Activated CD4-positive, alpha-beta T cell treated with anti-CD3 and anti-CD28 coated beads, Interleukin-2, amount 50 U/mL, for 4 hours (primary cell): Measurements from ENCODE around the gene SFTA2.
A peak's percentile ranks its signal among the peaks of the same experiment; 100 is the strongest.
"Not testable (repeated sequence)": the region's sequence is repeated elsewhere in the genome, so short reads cannot be mapped to it uniquely, and the experiment has no call there.

Source experiments
- DNase-seq, 2 experiments: peaks; one replicate each; pipeline ENCODE4 v3.0.0-alpha.2; 2020

The SFTA2 gene

DNA sequence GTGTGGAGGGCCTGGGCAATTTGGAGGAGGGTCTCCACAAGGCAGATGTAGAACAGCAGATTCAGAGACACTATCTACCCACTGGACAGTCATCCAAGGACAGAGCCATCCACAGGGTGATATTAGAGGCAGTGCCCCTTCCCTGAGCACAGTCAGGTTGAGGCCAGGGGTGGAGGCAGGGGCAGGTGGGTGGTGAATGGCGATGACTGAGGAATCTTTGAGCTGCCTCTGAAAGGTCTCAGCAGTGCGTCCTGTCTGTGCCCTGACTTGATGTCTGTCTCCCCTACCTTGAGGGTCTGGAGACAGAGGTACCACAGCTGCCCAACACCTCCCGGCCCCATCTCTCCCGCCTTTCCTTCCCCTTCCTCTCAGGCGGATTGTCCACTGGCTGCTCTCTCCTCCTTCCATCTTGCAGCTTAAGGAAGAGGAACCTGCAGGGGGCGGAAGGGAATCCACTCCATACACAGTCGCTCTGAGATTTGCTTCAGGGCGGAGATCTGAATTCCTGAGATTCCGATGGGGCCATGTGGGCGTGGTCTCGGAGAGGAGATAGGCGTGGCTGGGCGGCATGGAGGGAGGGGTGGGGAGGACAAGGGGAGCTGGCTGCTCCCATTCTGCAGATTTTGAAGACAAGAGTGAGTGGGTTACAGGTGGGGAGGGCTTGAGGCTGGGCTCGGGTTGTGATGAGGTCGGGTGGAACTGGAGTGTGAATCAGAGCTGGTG, 10.5 kb upstream of the SFTA2 start:
- no peak for DNase-seq

DNA sequence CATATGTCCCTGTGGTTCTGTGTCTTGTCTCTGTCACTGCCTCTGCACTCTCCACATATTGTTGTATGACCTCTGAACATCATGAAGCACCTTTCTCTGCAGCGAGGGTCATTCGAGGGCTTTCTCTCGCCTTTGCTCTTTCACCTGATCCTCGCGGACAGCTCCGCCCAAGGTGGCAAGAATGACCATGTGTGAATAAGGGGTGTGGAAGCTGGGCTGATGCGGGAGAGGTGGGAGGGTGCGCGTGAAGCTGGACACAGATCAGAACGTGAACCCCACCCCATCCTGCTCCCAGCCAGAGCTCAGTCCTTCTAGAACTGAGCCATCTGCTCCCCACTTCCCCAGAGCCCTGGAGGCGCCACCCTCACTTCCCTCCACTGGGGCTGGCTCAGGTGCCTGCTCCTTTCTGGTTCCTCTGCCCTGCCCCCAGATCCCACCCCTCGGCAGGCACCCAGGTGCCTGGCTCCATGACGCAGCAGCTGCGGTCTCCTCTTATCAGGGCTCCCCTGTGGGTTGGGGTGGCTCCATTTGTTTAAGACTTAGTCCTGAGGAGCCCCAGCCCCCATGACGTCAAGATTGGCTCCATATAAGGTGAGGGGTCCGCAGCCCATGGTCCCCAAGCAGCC, 8.5 kb upstream of the SFTA2 start, which contains the start of gene MUCL3:
MUCL3 (plus strand) TSS at position 613 of the 626 bp plus-strand sequence. CDS start 27 bp downstream, outside the sequence.
- no peak for DNase-seq

DNA sequence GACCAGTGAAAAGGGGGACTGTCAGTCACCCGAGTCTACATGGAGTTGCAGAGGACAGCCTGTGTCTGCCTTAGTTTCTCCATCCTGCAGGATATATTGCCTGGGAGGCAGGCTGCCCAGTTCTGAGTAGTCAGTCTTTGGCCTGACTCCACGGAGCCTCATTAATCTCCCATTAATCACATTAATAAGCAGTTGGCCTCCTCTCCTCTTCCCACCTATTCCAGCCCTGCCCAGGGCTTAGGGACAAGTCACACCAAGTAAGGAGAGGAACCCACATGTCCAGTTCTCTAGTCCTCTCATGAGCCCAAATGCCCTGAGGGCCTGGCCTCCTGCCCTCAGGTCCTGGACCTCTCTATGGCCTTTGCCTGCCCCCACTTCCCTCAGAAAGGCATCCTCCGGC, 7.5 kb upstream of the SFTA2 start:
- no peak for DNase-seq

DNA sequence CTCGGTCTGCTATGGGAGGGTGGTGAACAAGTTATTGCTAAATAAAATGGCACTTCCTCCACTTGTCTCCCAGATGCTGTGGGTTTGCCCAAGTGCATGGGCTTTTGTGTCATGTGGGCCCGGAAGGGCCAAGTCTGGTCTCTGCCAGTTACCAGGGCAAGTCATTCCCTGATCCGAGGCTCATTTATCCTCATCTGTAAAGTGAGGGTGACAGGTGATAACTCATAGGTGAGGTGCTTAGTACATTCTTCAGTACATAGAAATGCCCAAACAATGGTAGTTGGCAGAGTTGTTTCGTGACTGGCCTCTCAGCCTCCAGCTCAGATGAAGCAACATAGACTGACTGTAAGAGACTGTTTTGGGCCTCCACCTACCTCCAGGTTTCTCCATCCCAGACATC, 6.8 kb upstream of the SFTA2 start:
- no peak for DNase-seq

DNA sequence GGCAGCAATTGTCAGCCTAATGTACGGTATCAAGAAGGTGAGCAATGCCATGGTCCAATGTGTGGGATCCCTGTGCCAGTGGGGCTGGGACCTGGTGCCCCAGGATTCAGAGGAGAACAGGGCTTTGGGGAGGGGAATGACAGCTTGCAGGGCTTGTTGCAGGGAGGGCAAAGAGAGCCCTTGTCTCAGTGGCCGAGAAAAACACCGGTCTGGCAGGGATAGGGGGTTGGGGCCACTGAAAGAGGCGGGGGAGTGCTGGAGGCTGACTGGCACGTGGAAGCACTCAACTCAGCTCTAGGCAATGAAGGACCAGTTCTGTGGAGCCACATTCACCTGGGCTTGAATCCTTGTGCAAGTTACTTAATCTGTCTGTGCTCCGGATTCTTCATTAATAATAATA, 5.3 kb upstream of the SFTA2 start:
- no peak for DNase-seq

DNA sequence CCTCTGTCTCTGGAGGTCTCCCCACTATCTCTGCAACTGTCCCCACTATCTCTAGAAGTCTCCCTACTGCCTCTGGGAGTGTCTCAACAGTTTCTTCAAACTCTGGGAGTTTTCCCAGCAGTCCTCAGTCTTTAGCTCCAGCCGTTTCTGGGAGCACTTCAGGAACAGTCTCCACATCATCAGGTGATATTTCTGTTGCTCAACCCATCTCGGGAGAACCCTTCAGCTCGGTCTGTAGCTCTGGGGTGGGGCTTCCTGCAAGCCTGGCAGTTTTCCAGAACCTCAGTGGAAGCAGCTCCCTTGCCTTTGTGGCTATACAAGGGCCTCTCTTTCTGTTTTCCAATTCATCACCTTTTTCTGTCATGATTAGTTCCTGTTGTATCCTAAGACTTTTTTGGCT, 3.0 kb upstream of the SFTA2 start:
- no peak for DNase-seq

DNA sequence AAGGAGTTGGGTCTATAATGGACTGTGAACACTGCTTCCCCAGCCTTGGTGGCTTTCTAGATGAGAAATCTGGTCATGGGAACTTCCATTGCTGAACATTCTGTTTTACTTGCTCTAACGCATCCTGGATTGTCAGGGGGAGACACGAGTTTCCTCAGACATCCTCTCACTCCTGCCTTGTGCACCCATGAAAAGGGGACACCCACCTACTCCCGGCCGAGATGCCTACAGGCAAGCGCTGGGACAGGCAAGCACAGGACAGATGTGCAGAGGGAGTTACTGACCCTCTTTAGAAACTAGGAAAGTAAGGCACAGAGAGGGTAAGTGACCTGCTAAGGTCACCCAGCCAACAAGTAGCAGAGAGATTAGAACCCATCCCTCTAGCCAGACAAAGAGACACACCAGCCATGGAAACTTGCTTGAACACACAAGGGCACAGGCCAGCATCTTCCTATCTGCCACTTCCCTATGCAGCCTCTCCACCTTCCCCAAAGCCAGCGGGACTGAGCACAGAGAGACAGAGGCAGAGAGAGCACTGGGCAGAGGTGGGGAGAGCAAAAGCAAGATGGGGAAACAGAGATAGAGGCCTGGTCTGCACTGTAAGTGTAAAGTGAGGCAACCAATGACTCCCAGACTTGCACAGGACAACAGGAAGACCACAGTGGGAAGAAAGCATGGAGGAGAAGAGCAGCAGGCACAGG, 845 bp upstream of the SFTA2 start:
- no peak for DNase-seq

DNA sequence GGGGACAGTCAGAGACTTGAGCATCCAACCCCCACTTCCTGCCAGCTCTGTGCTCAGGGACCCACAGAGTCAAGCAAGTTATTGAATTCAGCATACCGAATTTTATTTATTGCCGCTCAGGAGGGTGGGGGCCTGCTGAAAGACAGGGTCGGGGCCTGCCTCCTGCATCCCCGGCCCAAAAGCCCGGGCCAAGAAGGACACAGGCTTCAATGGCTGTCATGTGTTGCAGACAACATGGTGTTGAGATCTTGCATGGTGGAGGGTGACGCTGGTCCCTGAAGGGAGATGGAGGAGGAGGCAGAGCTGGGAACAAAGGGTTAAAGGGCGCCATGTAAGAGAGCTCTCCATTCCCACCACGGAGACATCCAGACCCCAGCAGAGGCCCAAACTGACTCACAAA, 698 bp downstream of the SFTA2 start:
- no peak for DNase-seq

DNA sequence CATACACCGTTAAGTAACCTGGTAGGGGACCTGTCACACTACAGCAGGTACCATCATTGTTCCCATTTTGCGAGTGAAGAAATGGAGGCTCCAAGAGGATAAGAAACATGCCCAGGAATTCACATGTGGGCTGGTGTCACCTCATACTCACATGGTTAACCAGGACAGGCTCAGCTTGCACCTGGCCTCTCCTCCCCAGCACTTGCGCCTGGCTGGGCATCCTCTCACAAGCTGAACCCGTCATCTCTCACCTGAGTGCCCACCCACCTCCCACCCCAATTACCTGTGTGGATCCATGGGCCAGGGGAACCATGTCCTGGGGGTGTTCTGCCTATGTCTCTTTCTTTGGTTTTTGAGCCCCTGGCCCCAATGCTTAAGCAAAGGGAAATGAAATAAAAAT, 1.5 kb downstream of the SFTA2 start:
- no peak for DNase-seq

DNA sequence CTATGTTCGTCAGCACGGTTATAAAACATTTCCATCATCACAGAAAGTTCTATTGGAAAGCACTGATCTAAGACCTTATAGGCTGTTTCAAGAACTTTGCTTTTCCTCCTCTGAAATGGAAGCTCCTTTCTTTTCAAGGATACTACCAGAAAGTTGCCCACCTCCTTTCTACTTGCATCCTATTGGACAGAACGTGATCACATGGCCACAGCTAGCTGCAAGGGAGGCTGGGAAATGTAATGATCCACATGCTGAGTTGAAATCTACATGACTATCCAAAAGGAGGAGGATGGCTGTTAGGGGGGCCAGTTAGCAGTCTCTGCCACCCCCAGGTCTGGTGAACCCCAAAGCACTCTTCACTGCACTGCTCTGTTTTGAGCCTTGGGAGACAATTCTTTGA, 3.3 kb downstream of the SFTA2 start:
- no peak for DNase-seq

DNA sequence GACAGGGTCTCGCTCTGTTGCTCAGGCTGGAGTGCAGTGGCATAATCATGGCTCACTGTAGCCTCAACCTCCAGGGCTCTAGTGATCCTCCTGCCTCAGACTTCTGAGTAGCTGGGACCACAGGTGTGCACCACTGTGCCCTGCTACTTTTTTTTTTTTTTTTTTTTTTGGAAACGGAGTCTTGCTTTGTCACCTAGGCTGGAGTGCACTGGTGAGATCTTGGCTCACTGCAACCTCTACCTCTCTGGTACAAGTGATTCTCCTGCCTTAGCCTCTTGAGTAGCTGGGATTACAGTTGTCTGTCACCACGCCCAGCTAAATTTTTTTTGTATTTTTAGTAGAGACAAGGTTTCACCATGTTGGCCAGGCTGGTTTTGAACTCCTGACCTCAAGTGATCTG, 4.9 kb downstream of the SFTA2 start:
- not testable (repeated sequence) for DNase-seq

DNA sequence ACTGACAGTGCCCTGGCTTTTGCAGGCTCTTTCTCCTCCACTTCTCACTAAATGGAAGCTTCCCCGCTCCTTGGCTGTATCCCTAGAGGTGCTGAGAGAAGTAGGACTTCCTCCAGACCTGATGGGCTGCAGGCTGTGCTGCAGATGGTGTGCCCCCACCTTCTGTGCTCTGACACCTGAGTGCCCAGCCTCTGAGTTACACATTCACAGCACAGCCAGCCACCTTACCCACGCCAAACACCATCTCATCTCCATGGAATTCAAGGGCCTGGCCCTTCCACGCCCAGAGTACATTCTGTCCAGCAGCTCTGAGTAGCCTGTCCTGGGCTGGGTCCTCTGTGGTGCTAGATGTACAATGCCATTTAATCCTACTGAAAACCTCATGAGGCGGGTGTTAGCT, 5.3 kb downstream of the SFTA2 start:
- no peak for DNase-seq

DNA sequence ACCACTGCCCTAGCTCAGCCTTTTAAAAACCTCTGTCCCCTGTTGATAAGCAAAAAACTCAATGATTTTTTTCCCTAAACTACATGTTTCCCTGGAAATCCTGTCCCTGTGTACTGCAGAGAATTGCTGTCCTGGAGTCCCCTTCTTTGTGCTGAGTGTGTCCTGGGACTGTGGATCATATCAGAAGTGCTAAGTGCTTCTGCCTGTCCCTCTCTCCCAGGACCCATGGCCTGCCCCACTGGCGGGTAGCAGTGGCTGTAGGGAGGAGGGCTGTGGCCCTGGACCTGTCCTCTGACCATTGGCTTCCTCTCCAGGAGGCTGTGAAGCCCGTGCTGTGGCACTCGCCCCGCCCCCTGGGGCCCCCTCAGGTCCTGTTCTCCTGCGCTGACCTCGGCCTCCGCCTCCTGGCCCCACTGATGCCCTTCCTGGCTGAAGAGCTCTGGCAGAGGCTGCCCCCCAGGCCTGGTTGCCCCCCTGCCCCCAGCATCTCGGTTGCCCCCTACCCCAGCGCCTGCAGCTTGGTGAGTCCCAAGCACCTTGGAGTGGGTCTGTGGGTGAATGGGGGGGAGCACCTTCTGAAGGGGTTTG, 7.8 kb downstream of the SFTA2 start:
- DNase-seq, result not testable (repeated sequence)

DNA sequence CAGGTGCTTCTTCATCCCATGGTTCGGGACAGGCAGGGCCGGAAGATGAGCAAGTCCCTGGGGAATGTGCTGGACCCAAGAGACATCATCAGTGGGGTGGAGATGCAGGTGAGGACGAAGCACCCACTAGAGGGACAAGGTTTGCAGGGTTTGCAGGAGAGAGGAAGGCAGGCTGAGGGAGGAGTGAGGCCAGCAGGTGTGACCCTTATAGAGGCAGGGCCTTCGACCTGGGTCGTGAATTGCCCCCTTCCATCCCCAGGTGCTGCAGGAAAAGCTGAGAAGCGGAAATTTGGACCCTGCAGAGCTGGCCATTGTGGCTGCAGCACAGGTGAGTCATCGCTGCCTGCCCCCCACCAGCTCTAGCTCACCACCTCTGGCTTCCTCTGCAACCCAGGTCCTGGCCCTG, 9.5 kb downstream of the SFTA2 start:
- DNase-seq, result no peak

DNA sequence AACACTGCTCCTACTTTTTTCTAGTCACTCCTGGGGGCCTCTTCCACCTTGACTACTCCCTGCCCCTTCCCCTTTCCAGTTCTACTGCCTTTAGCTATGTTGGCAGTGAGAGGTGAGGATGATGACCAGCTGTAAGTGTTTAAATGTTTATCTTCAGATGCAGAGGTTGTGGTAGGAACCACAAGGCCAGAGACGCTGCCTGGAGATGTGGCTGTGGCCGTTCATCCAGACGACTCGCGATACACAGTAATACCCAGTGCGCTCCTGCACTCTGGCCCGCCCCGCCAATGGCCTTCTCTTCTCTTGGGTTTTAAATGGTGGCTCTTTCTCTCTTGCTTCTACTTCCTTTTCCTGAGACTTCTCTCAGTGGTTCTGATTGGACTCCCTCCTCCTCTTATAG, 13.3 kb downstream of the SFTA2 start:
- no peak for DNase-seq

DNA sequence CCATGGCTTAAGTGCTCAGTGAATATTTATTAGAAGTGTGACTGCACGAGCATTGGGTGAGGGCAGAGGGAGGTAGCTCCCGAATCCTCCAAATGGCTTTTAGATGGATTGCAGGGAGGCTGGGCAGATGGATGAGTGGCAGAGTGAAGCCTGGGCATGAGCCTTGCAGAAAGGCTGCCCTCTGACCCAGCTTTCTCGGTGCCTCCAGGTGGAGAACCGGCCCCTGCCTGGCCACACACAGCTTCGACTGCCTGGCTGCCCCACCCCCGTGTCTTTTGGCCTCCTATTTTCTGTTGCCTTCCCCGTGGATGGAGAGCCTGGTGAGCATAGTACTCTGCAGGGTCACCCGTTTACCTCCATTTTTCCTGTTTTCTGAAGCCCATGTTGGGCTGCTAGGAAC, 14.5 kb downstream of the SFTA2 start:
- no peak for DNase-seq

DNA sequence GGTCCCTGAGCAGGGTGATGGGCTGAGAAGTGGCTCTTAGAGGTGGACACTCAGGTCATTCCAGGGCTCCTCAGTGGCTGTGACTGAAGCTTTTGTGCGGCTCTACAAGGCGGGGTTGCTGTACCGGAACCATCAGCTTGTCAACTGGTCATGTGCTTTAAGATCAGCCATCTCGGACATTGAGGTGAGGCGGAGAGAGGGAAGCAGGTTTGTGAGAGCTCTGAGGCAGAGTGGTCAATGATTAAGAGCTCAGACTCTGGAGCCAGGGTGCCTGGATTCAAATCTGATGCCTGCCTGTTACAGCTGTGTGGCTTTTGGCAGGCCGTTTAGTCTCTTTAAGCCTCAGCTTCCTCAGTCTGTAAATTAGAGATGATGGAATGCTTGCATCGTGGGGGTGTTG, 14.9 kb downstream of the SFTA2 start:
- DNase-seq, result no peak

DNA sequence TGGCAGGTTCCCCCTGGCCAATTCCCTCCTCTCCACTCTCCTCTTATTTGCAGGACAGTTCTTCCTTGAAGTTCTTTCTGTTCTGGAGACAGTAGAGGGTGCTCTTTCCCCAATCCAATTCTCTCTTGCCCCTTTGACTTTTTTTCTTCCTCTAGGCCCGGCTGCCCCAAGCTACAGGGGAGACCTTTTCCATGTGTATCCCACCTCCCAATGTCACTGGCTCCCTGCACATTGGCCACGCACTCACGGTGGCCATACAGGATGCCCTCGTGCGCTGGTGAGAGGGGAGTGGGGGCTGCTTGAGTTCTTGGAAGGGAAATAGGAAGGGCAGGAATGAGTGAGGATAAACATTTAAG, 16.4 kb downstream of the SFTA2 start:
- no peak for DNase-seq

DNA sequence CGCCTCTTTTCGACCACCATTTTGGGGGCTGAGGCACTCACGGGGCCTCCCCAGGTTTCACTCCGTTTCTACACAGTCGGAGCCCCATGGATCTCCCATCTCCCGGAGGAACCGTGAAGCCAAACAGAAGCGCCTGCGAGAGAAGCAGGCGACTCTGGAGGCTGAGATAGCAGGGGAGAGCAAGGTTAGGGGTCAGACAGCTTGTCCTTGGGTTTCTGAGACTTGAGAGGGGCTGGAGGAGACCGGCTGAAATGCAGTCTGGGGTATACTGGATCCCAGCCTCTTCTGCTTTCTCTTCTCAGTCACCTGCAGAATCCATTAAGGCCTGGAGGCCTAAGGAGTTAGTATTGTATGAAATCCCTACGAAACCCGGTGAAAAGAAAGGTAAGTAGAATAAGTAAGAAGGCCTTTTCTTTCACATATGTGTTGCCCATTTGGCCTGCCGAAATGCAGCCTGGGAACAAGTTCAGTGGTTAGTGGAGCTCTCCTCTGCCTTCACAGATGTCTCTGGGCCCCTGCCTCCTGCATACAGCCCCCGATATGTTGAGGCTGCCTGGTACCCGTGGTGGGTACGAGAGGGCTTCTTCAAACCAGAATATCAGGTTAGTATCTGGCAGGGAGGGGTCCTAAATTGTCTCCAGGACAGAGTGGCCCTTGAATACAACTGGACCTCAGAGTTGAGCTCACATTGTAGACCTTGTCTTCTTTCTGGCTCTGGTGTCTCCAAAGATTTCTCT, 16.9 kb downstream of the SFTA2 start:
- DNase-seq, result no peak

DNA sequence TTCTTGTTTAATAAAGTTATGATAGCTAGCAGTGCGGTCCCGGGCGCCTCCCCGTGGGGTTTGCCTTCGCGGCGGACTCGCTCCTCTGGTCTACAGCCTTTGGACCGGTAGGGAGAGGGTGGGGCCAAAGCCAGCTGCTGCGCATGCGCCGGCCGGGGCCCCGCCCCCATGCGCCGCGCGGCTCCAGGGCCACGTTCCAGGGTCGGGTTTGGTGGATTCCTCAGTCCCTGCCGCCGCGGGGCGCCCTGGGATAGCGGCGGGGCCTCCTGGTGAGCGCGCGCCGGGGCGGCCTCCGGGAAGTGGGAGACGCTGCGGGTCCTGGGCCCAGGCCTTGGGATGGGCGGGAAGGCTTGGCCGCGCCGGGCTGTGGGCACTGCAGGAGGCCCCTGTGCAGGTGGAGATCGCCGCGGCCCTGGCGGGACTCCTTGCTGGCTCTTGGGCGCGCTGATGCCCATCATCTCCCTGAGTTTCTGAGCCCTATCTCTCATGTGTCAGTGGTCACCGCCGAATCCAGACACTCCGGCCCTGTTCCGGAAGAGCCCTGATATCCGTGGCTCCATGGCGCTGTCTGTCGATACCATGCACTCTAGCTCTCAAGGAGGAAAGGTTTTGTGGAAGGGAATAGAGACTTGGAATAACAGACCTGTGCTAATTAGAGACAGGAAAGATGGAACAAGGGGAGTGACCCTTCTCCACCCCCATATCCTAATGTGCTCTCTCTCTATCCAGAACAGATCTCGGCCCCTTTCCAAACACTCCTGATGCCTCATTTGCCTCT, 17.7 kb downstream of the SFTA2 start, which contains the start of gene VARS2:
VARS2 (plus strand) TSS at position 163 of the 778 bp plus-strand sequence; CDS start at position 762, 599 bp downstream.
- DNase-seq, result peak; percentile 75

DNA sequence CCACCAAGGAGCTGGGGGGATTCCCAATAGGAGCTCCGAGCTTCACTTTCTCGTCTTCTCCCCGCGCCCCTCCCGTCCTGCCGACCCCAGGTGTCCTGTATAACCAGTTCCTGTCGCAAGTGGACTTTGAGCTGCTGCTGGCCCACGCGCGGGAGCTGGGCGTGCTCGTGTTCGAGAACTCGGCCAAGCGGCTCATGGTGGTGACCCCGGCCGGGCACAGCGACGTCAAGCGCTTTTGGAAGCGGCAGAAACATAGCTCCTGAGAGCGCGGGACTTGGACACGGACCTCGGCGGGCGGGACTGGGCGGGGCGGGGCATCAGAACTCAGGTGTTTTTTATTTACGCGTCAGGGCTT, 18.3 kb downstream of the SFTA2 start:
- no peak for DNase-seq
